Heart left ventricle (tissue), 13 donors: ENCODE measurements around the gene SKI.

ENCODE experiments used
- POLR2A ChIP-seq, 2 donors: fragments of 450-650 bp; IDR thresholded peaks; one replicate each; pipeline ENCODE4 v1.6.1; 2017; ENCODE audit warnings: antibody characterized with exemption in 2 of 2, mild to moderate bottlenecking in 2 of 2, moderate library complexity in 2 of 2
- TF ChIP-seq, protein P1 (sequence below), 12 donors: fragments of 200-600 bp; sonication (generic) in 4 of 12; IDR thresholded peaks; one replicate each; pipeline versions ENCODE4 v1.5.0 to v1.8.0; 2018 to 2022; ENCODE audit warnings: antibody characterized with exemption in 12 of 12, mild to moderate bottlenecking in 5 of 12
- donor health status: ischemic (EF 13 %, LVEDD 7.1; RV severe dilation, severe dysfunction).
- donor health status: DM: no; HTN: yes; CAD: no.
- donor health status: DM: no; HTN: no; CAD: no.
- donor health status: ischemic (EF 25% LVEDD 6.9; RV normal size, moderate dysfunction).
- donor health status: ischemic (EF 25% LVEDD 5.7; RV mildly dilated, moderate dysfunction).
- donor health status: ischemic (EF 35%, LVEDD 5.7; RV mildly dilated, moderate dysfunction).
- donor health status: nonischemic (EF 11% LVEDD 7.7; RV severe dilation, severe dysfunction).
- donor health status: DM: yes; HTN: yes; CAD: no.
- donor health status: PGD.
- donor health status: ischemic (EF 29% LVEDD 5.4; RV normal size, mild dysfunction).
- donor health status: nonischemic (EF 23%, LVEDD 6.1; RV moderate dilation, normal function).

DNA sequence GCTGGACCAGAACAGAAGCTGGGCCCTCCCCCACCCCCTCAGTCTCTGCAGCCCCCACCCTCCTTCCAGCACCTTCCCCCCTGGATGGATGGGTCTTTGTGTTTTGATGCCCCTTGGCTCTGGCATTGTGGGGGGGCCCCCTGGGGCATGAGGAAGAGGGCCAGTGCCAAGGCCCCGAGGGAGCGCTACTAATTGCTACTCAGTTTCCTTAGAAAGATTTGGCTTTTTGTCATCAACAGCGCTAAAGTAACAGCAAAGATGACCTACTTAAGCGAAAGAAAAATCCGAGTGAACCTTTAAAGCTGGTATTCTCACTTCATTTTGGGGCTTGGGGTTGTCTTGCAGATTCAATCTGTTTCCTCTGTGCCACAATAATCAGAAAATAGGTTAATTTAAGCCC lies 63.5 kb downstream of the SKI start:
- no peak for TF ChIP-seq POLR2A (IDR thresholded peaks at IDR 0.05)
- TF ChIP-seq, protein P1, sequence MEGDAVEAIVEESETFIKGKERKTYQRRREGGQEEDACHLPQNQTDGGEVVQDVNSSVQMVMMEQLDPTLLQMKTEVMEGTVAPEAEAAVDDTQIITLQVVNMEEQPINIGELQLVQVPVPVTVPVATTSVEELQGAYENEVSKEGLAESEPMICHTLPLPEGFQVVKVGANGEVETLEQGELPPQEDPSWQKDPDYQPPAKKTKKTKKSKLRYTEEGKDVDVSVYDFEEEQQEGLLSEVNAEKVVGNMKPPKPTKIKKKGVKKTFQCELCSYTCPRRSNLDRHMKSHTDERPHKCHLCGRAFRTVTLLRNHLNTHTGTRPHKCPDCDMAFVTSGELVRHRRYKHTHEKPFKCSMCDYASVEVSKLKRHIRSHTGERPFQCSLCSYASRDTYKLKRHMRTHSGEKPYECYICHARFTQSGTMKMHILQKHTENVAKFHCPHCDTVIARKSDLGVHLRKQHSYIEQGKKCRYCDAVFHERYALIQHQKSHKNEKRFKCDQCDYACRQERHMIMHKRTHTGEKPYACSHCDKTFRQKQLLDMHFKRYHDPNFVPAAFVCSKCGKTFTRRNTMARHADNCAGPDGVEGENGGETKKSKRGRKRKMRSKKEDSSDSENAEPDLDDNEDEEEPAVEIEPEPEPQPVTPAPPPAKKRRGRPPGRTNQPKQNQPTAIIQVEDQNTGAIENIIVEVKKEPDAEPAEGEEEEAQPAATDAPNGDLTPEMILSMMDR (IDR thresholded peaks at IDR 0.05) = no peak
